Islet of Langerhans (tissue), 1 donor: ENCODE measurements around the gene BBS9.

ENCODE experiments used
- FAIRE-seq: peaks from one replicate; lab custom pipeline; 2011; peaks lifted over from hg19 to GRCh38; lab: Jason Lieb, UNC

The BBS9 gene

DNA sequence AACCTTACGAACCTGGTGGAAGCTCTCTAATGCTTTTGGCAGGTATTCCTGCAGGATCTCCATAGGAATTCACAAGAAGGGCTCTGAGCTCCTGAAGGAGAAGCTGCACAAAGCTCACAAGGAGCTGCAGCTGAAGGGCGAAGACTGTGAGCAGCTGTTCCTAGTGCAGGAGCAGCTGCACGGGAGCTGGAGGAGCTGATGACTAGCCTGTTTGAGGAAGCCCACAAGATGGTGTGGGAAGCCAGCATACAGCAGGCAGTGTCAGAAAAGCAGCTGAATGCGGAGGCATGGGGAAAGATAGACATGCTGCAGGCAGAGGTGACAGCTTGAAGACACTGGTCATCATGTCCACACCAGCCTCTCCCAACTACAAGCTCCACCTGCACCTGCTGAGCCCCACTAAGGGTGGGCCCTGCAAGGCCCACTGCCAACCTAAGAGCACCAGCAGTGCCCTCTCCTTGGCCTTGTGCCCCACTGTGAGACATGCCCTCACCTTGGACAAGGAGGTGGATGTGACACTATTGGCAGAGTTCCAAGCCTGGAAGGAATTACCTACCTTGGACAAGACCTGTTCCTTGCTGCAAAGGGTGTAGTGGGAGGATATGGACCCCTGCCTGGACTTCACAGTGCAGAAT, 250.6 kb downstream of the BBS9 start:
- no peak for FAIRE-seq

DNA sequence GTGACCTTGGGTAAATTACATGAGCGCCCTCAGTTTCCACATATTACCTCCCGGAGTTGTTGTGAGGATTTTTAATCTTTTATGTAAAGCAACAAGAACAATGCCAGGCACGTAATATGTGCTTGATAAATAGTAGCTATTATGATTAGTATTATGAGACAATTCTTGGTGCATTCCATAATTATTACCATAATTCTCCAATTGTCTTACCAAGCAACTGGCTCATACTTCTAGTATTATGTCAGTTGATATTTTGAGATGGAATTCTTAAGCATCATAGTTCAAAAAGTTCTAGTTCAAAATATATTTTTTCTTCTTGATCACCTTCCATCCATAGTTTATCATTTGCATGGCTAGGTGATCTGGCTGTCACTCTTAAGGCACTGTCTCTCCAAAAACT, 259.0 kb downstream of the BBS9 start:
- FAIRE-seq, result no peak

DNA sequence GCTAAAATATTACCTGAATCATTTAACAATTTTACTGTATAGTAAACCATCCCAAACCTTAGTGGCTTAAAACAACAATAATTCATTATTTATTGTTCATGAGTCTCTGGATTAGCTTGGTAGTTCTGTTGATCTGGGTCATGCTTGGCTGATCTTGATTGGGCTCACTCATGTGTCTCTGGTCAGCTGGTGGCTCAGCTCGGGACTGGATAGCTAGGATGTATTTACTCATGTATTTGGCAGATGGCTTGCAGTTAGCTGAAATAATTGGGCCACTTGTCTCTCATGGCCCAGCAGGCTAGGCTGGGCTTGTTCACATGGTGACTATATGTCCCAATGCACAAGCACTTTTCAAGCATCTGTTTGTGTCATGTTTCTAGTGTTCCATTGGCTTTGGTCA, 262.8 kb downstream of the BBS9 start:
- FAIRE-seq, result peak; percentile 60

DNA sequence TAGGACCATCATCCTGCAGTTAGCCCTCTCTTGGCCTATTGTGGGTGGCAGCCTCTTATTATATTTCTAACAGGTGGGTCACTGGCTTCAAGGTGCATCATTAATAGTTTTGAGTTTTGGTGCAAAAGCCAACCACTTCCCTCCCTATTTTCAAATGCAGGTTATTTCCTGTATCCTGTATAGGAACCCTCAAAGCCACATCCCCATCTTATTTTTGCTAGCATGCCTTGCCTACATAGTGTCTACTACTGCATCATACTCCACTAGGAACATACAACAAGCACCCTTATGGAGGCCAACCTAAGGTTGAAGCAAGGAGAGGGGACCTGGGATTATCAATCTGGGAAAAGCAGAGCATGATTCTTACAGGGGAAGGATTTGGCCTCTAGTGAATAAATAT, 264.4 kb downstream of the BBS9 start:
- FAIRE-seq, result no peak

DNA sequence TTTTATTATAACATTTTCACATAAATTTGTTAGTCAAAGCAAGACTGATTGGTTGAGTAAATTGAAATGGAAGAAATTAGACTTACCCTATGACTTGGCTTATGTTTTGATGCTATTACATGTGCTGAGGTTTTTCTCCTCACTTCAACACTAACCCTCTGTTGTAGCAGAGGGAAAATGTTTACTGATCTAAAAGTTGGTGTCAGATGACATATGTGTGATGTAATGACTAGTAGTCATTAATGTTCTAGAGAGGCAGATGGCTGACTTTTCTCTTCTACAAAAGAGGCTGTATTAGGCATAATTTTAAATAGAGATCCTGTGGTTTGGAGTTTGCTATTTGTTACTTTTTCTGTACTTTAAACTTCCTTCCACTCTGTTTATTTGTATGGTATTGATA, 266.0 kb downstream of the BBS9 start:
- no peak for FAIRE-seq

DNA sequence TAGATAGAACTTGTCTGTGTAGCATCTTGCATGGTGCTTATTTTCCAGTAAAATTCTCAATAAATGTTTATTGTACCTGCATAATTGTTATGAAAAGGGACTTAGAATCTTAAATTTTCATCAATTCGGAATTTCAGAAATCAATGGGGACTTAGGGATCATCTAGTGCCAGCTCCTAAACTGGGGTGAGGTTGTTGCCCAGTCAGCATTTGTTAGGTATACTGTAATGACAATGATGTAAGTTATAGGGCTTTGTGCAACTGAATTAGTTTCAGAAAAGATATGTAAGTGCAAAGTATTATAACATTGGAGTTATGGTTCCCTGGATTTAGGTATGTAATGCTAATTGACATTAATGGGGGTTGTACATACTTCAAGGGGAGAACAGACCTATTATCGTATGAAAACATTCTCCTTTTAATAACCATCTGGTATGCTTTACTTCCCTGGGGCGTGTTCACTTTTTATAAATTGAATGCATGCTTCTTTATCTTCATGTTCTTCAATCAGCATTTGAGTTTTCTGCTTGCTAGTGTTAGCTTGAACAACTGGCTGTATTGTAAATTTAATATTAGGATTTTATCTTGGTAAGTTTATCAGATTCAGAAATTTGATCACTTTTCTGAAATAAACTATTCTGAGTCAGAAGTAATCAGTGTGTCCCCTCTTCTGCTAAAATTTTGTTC, 270.3 kb downstream of the BBS9 start:
- FAIRE-seq, result no peak

DNA sequence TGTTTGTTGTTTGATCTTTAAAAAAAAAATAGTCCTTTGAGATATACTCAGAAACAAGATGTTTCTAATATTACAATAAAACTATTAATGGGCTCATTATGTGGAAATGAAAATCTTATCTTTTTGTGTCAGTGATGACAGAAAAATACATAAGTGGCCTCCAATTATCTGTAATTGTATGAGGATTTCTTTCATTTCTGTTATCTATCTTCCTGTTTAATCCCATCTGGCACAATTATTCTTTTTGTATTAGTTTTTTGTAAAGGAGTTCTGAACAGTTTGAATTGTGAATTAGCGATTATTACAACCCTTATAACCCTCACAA, 270.8 kb downstream of the BBS9 start:
- FAIRE-seq, result no peak

DNA sequence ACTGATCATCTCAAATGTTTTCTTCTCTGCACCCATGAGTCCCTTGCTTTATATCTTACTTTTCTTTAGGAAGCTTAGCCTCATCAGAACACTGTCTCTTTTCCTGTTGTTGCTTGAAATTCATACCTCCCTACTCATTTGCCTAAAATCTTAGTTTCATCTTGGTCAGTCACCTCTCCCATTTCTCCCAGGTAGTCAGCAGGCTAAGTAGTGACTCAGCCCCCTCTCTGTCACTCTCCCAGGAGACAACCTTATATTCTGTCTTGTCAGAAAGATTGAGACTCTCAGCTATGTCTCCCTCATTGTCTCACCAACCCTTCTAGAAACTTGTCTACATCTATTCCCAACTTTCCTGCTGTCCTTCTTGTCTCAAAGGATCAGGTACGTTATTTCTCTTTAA, 280.9 kb downstream of the BBS9 start:
- no peak for FAIRE-seq

DNA sequence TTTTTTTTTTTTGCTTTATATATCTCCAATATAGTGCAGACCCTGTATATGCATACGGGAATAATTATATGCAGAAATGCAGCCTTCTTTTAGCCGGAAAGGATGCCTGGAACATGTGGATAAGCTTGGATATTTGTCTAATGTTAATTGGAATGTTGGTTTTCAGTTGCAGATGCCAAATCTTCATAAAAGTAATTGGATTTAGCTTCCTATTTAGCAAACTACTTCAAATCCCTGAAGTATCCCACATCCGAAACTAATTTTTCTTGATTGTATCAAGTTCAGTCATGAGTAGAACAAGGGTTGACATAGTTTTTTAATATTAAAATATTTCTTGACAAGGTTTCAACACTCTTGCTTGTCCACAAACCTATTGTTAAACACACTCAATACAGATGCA, 281.7 kb downstream of the BBS9 start:
- no peak for FAIRE-seq

DNA sequence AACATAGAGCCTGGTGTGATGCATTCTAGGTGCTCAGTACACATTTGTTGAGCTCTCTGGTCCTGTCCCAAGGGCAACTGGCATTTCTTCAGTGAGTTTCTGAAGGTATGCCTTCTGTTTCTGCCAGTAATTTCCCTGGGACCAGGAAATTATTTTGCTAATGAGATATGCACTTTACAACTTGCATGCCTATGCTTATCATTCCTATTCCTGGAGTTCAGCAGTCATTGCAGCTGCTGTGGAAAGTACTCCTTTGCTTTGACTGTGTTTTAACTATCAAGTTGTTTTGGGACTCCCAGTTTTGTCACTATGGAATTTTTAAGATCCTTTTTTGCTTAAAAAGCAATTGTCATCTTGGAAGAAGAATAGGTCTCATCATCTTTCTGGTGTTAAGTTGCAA, 283.0 kb downstream of the BBS9 start:
- no peak for FAIRE-seq

DNA sequence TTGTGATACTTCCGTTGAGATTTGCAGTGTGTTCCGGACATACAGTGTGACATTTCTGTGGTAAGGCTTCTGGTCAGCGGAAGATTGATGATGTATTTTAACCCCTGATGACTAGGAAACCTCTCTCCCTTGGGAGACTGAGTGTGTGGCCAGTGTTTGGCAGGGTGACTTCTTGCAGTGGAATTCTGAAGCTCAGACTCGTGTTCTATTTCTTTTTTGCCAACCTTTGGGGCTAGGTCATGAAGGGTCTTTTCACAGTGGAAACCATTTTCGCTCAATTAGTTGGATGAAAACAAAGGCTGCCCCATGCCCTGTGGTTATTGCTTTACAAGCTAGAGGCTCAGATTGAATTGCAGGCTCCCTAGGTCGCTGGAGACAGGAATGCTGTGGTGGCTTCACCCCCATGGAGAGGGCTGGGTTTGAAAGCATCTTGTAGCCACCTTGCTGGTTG, 288.9 kb downstream of the BBS9 start:
- FAIRE-seq, result no peak

DNA sequence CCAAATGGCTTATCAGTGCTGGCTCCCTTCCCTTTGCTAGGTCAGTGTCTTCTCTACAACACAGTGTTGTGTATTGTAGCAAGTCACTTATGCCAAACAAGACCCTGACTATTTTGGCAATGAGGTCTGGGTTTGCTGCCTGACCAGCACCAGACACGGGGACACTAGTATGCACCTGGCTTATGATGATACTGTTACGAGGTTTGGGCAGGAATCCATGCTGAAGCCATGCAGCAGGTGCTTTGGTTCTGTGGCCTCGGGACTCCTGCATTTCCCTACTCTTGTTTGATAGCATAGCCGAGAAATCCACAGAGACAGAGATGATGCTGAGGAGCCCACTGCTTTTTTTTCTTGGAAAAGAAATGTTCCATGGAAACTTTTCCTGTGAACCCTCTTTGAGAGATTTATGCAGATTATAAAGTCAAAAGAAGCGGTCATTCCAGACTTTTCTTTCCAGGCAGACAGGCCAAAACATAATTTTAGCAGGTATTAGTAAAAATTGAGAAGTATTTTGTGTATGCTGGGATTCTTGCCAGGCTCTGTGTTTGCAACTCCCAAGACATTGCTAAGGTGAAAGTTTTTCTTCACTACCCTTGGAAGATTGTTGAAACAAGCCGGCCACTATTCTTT, 291.1 kb downstream of the BBS9 start:
- FAIRE-seq, result no peak

DNA sequence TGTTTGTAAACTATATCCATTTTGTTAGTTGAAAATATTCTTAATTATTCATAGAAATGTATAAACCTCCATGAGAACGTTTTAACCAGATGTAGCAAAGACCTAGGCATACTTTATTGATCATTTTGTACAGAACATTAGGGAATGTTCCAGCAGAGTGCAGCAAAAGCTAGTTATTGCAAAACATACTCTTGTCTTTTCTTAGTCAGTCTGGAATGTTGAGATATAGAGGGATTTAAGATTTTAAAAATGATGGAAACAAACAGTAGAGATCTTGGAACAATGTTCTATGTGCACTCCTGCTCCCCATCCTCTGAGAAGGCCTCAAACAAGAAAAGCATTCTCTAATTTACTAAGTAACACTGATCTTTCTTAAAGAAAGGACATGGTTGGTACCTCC, 292.1 kb downstream of the BBS9 start:
- FAIRE-seq, result no peak

DNA sequence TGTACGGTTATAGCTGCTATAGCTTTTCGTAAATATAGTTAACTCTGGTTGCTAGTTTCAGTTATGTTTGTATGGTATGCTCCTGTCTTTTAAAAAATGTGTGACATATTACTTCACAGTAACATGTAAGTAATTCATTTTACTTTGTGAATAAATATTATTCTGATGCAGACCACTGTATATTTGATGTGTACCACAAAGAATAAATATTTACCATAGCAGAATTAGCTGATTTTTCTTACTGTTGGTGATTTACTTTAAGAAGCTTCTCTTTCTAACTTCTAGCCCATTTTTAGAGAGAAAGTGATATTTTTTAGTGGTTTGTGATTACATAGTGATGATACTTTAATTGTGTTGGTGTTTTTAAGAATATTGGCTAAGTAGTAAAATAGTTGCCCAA, 292.8 kb downstream of the BBS9 start:
- no peak for FAIRE-seq

DNA sequence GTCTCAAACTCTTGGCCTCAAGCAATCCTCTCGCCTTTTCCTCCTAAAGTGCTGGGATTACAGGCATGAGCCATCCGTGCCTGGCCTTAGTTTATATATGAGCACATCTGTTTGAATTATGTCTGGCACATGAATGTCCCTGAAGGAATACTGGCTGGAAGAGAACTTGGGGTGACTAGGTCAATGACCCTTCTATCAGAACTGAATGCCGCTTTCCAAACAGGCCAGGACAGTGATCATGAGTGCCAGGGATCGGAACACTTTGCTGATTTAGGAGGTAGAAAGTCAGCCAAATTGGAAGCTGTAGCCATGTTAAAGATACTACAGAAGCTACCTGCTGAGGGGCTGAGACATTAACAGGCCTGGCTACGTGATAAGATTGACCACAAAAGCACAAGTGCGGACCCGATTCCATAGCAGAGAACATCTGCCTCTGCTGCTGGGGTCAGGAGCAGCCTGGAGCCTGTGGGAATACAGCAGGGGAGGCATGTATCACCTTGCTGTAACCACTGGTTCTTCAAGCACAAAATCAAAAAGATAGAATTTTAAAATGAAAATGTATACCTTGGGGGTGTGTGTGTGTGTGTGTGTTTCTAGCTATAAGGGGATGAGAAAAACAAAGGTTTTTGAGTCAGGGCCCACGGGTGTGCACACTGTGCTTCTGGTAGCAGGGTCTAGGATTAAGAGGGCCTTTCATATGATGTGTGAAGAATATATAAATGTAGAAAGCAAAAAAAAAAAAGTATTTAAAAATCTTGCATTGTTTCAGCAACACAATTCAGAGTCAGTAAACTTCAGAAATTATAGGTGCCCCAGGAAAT, 293.7 kb downstream of the BBS9 start:
- no peak for FAIRE-seq

DNA sequence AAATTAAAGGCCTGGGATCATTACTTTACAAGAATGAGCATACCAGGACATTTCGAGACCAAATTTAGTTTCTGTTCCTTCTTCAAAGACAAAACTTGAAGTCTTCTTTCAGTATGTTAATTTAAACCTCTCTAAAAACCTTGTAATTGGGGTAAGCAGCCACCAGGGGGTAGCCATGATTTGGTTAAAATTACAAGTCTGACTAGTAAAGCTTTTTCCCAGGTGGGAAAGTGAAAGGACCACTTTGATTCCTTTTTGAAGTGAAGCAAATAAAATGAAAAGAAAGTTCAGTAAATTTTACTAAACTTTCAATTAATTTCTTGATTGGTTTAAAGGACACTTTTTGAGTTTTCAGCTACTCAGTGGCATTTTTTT, 294.3 kb downstream of the BBS9 start:
- no peak for FAIRE-seq

DNA sequence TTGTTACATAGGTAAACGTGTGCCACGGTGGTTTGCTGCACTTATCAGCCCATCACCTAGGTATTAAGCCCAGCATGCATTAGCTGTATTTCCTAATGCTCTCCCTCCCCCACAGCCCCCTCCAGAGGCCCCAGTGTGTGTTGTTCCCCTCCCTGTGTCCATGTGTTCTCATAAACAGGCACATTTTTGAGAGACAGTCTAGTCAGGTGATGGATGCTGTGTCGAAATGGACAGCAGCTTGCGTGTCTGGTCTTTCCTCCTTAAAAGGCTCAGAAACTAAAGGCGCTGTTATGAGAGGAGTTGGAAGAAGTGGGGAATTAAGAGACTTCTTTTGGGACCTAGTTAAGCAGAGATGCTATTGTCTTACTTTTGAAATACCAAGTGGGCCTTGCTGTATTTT, 296.0 kb downstream of the BBS9 start:
- FAIRE-seq, result no peak

DNA sequence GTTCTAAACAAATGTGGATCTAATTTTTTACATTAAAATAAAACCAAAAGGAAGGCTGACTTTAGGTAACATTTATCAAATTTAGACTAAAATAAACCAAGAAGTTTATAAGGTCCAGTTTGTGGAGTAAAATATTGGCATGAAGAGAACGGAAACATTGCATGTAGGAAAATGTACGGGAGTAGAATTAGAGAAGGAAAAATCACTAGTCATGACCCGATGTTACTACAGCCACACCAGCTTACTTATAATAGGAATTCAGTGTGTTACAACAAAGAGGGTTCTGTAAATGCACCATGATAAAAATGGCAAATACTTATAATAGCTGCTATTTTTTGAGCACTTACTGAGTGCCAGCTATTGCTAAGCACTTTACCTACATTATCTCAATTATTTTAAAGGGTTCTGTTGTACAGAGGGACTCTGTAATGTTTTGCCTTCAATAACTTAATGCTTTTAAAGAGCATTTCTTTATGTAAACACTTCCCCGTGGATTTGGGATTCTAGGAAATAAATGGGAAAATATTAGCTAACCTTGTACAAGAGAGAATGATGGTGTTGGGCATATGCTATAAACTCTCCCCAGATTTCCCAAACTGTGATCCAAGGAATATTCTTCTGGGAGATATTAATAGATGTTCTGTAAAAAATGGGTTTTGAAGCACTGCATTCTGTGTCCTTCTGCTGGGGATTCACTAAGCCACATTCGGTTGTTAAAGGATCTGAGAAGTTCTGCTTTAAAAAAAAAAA, 296.7 kb downstream of the BBS9 start:
- FAIRE-seq, result no peak

DNA sequence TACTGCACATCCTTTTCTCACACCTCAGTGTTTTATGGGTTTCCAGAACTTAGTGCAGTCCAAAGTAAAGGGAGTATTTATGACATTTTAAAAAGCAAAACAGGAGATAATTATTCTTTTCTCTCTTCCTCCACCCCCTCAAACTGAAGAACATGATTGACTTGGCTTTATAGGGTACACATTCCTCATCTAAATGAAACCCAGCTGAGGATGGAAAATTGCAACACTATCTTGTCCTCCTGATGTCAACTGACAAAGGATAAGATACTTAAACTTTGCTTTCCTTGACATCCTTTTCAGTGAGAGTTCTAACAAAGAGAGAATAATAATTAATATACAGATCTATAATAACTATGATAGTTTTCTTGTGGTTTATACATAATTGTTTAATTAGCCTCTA, 299.1 kb downstream of the BBS9 start:
- FAIRE-seq, result no peak

DNA sequence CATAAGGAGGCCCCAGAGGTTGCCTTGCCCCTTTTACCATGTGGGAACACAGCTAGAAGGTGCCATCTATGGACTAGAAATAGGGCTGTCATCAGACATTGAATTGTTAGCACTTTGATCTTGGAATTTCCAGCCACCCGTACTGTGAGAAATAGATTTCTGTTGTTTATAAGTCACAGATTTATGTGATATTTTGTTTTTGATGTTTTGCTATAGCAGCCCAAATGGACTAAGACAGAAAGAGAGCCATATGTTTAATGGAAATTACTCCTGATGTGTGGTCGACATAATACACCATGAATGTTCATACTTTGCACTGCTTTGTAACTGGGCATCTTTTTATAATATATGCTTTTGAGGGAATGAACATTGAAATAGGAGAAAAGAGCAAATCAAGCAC, 302.2 kb downstream of the BBS9 start:
- no peak for FAIRE-seq

DNA sequence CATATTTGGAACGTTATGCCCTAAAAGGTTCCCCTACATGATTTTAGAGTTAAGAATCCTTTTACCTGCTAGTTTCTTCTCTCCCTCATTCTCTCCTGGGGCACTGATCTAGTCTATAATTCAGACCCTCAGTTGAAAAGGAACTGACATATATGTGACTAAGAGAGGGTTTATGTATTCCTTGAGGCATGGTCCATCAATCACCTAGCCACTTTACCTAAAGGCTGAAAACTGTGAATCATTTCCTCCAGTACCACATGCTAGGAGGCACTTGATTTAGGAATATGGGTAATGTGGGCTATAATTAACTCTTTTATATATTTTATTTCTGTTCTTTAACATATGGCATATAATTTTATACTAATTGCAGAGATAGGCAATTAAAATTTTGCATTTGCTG, 303.5 kb downstream of the BBS9 start:
- no peak for FAIRE-seq

DNA sequence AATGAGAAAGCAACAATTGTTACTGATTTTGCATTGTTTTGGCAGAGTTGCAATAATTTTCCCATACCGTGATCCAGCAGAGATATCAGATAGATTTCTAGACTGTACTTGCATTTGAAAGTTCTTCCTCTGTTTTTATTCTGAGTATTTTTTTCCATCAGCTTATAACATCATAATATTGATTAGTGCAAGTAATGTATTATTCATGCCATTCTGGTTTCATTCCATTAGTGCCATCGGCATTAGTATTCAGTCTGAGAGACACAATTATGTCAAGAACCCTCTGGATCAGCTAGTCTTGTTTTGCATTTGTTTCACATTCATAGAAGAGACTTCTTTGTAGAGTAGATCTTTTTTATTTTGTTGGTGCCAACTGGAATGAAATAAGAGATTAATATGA, 304.0 kb downstream of the BBS9 start:
- FAIRE-seq, result no peak

DNA sequence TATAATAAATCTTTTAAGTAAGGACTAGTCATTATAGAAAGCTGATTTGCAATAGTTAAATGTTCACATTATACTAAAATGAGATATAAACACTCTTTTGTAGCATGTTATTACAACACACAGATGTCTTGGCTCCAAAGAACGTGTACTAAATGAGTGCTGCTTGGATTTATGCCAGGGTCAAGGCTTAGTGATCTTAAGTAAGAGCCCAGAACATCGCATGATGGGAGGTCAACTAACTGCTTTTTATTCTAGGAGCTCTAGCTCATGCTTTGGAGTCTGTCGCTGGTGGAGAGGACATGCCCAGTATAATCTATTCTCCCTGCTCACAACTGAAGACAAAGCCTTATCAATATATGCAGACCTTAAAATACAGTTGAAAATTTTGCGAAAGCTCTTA, 315.1 kb downstream of the BBS9 start:
- no peak for FAIRE-seq
